HG02840 (cell line): Measurements from ENCODE around the gene INTS6.

Experiments
- ATAC-seq: cut with Tn5 transposase; IDR thresholded peaks from one replicate; pipeline ENCODE4 v1.9.1; 2021; ENCODE audit warnings: mild to moderate bottlenecking, moderate library complexity, moderate number of reproducible peaks; ENCODE audit not compliant: unreplicated experiment, low FRiP score

INTS6 gene

GRCh38 chr13:51457086-51457815 lies 4.4 kb upstream of the INTS6 start:
- no peak for ATAC-seq

DNA sequence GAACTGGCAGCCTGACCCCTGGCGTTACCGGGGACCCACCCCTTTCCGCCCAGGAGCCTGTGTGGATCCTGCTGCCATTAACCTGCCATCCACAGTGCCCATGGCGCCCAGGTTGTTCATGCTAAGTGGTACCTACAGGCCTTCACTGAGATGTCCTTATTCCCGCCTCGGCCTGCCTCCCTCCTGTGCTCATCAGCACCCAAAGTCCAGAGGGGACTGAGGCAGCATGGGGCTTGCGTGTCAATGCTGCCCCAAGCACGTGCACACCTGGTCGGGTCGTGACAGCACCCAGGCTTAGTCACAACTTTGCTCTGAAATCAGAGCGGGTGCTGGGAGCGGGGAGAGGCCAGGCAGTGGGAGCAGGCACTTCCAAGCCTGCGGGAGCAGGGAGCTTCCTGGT lies 3.7 kb upstream of the INTS6 start:
- no peak for ATAC-seq

- no peak for ATAC-seq
Observed at GRCh38 chr13:51455532-51455931, 2.7 kb upstream of the INTS6 start.

- ATAC-seq = no peak
Observed at GRCh38 chr13:51453959-51454703, 1.3 kb upstream of the INTS6 start.

- peak; percentile 42 for ATAC-seq
Observed at GRCh38 chr13:51453207-51453958, 547 bp upstream of the INTS6 start.

DNA sequence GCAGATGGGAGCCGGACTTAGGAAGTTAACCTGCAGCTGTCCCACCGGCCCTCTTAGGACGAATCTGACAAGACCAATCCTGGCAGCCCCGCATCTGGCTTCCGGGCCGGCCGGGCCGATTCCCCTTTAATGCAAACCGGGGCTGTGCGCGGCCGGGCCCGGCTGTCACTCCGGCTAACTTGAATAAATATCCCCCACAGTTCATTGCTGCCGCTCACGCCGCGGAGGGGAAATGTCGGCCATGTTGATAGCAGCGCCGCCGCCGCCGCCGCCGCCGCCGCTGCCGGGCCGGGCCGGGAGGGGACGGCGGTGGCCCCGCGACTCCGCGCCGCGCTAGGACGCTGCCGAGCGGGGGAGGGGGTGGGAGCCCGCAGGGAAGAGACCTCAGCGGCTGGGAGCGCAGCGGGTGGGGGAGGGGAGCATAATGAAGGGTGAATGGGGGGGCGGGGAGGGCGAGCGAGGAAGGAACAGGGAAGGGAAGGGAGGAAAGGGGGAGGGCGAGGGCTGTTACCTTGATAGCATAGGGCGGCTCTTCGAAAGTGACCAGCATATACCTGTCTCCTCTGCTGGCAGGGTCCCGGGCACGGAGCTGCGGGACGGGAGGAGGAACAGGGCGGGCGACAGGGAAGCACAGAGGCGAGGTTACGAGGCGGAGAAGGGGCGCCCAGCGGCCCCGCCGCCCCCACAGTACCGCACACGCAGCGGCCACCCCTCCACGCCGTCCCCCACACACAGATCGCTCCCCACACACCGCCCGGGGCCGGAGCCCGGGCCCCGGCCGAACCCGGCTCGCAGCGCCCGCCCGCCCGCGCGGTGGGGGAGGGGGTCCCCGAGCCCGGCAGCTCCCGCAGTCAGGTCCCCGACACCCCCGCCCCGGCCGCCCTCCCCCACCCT lies 1.1 kb downstream of the INTS6 start:
- peak; percentile 22 for ATAC-seq

DNA sequence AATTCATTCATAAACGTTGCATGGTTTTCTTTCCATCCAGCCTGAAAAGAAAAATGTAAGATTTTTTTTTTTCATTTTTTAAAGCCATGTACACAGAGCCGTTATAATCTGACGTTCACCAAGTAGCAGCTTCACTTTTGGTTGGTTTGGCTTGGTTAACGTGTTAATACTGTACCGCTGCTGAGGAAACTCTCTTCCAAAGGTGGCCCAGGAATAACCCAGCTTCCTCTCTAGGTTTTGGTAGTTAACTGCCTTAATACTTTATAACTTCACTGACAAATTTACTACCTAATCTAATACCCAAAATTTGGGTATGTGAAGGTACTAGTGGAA lies 1.7 kb downstream of the INTS6 start:
- no peak for ATAC-seq

GRCh38 chr13:51449018-51449417 lies 3.8 kb downstream of the INTS6 start:
- ATAC-seq = no peak

DNA sequence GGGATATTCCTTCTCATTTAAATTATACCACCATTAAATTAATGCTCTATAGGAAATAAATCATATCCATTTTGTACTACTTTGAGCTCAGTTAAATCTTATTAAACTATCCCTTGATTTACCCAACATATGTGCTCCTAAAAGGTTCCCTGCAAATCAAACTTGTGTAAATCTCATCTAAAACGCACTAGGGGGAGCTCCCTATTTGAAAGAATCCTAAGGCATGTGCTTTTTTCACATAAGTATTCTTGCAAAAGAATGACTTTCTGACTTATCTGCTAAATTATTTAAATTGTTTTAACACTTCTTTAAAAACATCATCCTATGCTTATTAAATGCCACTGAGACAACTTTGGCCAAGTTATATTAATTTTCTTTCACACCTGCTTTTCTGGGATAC lies 7.9 kb downstream of the INTS6 start:
- ATAC-seq = no peak

DNA sequence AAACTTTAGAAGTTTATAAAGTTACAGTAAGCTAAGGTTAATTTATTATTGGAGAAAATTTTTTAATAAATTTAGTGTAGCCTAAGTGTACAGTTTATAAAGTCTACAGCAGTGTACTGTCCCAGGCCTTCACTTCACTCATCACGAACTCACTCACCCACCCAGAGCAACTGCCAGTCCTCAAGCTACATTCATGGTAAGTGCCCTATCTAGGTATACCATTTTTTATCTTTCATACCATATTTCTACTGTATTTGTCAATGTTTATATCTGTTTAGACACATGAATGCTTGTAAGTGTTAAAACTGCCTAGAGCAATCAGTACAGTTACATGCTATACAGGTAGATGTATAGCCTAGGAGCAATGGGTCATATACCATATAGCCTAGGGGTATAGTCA lies 12.5 kb downstream of the INTS6 start:
- ATAC-seq = no peak

GRCh38 chr13:51437550-51438127 lies 15.2 kb downstream of the INTS6 start:
- ATAC-seq = no peak

GRCh38 chr13:51435002-51435578 lies 17.7 kb downstream of the INTS6 start:
- ATAC-seq = no peak

DNA sequence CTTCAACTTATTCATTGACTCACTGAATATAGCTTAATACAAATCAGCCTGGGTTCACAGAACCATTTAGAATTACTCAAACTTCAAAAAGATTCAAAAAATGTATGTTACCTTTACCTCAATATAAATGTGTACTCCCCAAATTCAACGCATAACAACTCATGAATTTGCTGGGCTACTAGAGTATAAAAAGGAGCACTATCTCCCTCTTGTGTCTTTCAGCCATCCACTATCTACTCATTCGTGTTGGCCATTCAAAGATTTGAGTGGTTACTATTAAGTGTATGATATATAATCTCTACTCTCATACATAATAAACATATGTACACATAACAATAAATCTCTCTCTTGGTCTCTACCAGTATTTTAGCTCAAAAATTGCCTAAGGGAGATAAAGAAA lies 20.3 kb downstream of the INTS6 start:
- no peak for ATAC-seq

DNA sequence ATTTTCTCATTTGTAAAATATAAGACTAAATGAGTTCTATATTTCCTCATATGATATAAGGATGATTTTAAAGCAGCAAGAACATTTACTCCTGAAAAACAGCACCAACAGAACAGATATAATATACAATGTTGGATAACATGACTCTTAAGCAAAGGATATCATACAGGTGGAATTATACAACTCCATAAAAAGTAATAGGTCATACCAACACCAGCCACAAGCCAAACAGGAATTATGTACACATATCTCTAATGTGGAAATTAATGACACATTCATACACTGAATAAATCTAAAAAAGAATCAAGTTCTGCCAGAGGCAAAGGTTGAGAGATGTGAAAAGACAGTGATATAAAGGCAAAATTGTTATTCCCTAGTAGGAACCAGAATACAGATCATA lies 25.9 kb downstream of the INTS6 start:
- ATAC-seq = no peak

DNA sequence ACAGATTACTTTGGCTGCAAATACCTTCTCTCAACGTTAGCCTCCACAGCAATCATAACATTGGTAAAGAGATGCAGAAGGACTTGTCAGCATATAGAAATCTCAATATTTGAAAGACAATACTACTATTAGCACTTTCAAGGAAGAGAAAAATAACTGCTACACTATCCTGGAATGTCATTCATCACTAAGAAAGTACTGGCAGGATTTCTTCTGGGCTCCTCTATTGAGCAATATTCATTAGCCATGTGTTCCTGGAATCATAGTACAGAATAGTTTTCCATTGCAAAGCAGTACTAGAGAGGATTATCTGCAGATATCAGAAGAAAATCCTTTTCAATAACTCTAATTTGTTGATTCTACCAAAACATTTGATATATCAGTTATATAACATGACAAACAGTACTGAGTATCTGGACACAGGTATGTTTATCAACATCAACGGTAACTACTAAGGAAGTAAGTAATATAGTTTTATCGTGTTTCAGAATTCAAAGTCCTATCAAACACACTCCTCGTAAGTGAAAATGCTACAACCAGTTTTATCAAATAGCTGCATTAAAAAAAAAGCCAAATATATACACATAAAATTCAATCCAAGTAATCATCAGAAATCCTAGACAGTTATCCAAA lies 27.3 kb downstream of the INTS6 start:
- ATAC-seq = no peak

DNA sequence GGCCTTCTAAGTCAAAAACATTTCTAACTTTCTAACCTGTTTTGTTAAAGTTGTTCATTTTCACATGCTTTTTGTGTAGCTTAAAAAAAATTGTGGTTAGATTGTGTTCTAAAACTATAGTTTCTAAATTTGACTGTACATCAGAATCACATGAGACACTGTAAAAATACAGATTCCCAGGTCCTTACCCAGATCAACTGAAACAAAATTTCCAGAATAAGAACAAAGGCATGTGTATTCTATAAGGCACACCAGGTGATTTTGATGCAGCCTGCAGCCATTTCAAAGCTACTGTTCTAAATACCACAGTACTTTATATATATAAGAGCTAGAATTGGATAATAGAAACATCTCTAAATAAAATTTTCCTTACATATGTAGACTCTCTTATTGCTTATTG lies 29.1 kb downstream of the INTS6 start:
- ATAC-seq = no peak

GRCh38 chr13:51422484-51422883 lies 30.4 kb downstream of the INTS6 start:
- no peak for ATAC-seq

- ATAC-seq = no peak
Observed at GRCh38 chr13:51420681-51421490, 31.9 kb downstream of the INTS6 start.
